Measurements from ENCODE around the gene RABL3.

DNA sequence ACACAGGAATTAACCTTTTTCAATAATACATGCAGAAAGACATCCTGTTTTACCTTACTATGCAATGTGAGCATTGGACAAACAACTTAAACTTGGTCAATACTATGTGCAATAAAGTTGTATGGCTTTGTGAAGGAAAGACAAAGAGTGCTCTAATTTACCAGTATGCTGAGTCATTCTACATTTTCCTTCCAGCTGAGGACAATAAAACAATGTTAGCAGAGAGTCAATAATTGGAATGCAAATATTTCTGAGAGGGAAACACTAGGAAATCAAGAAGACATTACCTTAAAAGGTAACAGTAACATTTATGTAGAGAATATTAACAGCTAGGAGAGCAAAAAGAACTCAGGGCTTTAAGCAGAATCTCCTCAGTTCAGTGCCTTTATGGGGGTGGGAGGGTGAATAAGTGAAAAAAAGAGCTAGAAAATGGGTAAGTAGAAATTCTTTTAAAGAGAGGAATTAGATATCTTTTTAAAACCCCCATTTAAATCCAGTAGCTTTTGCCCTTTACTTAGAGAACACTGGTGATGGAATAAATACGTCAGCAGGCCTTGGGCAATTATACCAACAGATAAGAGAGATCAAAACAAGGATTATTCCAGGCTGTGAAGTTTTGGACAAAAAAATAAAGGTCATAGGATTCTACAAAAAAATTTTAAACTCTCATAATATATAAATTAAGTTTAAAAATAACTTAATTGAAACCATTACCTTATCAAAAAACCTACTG is 48.7 kb downstream of the RABL3 start:
- TF ChIP-seq, protein P1, sequence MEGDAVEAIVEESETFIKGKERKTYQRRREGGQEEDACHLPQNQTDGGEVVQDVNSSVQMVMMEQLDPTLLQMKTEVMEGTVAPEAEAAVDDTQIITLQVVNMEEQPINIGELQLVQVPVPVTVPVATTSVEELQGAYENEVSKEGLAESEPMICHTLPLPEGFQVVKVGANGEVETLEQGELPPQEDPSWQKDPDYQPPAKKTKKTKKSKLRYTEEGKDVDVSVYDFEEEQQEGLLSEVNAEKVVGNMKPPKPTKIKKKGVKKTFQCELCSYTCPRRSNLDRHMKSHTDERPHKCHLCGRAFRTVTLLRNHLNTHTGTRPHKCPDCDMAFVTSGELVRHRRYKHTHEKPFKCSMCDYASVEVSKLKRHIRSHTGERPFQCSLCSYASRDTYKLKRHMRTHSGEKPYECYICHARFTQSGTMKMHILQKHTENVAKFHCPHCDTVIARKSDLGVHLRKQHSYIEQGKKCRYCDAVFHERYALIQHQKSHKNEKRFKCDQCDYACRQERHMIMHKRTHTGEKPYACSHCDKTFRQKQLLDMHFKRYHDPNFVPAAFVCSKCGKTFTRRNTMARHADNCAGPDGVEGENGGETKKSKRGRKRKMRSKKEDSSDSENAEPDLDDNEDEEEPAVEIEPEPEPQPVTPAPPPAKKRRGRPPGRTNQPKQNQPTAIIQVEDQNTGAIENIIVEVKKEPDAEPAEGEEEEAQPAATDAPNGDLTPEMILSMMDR (IDR thresholded peaks at IDR 0.05; ENCODE audit: low read length): no peak
- TF ChIP-seq EZH2 (IDR thresholded peaks at IDR 0.05; ENCODE audit: borderline replicate concordance, low read length): no peak

All from OCI-LY1 (cell line).